ENCODE results near the gene NCK1. TPM values are rescaled to one million over a fixed set of nuclear protein-coding genes. Genes with fewer than 3 reads are reported as not detected.

NCK1 gene
- total and polyA plus RNA-seq, 2 experiments from 2014 or later = 28.4 to 28.7 TPM

DNA sequence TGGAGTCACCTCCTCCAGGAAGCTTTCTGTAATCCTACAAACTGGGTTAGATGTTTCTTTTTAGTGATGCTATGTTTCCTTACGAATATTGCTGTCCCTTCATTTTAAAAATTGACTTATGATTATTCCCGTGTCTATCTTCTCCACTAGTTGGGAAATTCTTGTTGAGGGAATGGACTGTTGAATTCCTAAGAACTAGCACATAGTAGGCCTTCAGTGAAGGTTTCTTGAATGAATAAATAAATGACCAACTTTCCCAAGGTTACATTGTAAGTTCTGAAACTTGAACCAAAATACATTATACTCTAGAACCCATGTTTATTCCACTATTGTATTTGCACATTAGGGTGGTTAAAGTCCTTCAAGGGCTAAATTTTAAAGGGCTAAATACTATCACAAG is 95.0 kb downstream of the NCK1 start:
- Histone ChIP-seq H3K36me3 (ENCODE audit: insufficient read depth) (no peaks in the 10 kb centered on the region), H3K27ac (ENCODE audit: low read depth) (no peak overlapping the region), H3F3A (replicated peaks; ENCODE audit: low read depth) (no peaks in the 10 kb centered on the region), H3K79me2 (replicated peaks; ENCODE audit: insufficient read depth) (no peaks in the 10 kb centered on the region), H3K9me2 (ENCODE audit: insufficient read depth) (no peaks in the 10 kb centered on the region), H3K27me3 (ENCODE audit: insufficient read depth) (no peaks in the 10 kb centered on the region), H2AFZ (no peak overlapping the region), H3K4me2 (no peak overlapping the region), H4K20me1 (replicated peaks; ENCODE audit: insufficient read depth) (no peaks in the 10 kb centered on the region), H3K4me3 (no peak overlapping the region), H3K4me1 (ENCODE audit: insufficient read depth) (0 out of 2 replicates have a peak, but pooled peaks cover 6% of the 10 kb centered on the region)
- no peak for DNase-seq (ENCODE audit: low spot score)
- Mint-ChIP-seq H3K4me3 (no peak overlapping the region), H3K36me3 (ENCODE audit: low read depth) (no peaks in the 10 kb centered on the region), H3K27me3 (ENCODE audit: insufficient read depth, low read depth, poor library complexity) (peaks cover 6% of the 10 kb centered on the region), H3K9me3 (no peaks in the 10 kb centered on the region), H3K27ac (0 out of 2 replicates have a peak overlapping the region, but pooled peaks have one; percentile 79), H3K4me1 (peaks cover 34% of the 10 kb centered on the region)
- TF ChIP-seq, protein P1, sequence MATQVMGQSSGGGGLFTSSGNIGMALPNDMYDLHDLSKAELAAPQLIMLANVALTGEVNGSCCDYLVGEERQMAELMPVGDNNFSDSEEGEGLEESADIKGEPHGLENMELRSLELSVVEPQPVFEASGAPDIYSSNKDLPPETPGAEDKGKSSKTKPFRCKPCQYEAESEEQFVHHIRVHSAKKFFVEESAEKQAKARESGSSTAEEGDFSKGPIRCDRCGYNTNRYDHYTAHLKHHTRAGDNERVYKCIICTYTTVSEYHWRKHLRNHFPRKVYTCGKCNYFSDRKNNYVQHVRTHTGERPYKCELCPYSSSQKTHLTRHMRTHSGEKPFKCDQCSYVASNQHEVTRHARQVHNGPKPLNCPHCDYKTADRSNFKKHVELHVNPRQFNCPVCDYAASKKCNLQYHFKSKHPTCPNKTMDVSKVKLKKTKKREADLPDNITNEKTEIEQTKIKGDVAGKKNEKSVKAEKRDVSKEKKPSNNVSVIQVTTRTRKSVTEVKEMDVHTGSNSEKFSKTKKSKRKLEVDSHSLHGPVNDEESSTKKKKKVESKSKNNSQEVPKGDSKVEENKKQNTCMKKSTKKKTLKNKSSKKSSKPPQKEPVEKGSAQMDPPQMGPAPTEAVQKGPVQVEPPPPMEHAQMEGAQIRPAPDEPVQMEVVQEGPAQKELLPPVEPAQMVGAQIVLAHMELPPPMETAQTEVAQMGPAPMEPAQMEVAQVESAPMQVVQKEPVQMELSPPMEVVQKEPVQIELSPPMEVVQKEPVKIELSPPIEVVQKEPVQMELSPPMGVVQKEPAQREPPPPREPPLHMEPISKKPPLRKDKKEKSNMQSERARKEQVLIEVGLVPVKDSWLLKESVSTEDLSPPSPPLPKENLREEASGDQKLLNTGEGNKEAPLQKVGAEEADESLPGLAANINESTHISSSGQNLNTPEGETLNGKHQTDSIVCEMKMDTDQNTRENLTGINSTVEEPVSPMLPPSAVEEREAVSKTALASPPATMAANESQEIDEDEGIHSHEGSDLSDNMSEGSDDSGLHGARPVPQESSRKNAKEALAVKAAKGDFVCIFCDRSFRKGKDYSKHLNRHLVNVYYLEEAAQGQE (IDR thresholded peaks at IDR 0.05; ENCODE audit: unreplicated experiment) = no peak
- TF ChIP-seq, protein P2, sequence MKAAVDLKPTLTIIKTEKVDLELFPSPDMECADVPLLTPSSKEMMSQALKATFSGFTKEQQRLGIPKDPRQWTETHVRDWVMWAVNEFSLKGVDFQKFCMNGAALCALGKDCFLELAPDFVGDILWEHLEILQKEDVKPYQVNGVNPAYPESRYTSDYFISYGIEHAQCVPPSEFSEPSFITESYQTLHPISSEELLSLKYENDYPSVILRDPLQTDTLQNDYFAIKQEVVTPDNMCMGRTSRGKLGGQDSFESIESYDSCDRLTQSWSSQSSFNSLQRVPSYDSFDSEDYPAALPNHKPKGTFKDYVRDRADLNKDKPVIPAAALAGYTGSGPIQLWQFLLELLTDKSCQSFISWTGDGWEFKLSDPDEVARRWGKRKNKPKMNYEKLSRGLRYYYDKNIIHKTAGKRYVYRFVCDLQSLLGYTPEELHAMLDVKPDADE (IDR thresholded peaks at IDR 0.05) = no peak
- TF ChIP-seq CREB1 (CRISPR knock-in tag; IDR thresholded peaks at IDR 0.05; ENCODE audit: low read depth) (no peak), NANOG (IDR thresholded peaks at IDR 0.05; ENCODE audit: borderline replicate concordance) (no peak)
- ATAC-seq = no peak

DNA sequence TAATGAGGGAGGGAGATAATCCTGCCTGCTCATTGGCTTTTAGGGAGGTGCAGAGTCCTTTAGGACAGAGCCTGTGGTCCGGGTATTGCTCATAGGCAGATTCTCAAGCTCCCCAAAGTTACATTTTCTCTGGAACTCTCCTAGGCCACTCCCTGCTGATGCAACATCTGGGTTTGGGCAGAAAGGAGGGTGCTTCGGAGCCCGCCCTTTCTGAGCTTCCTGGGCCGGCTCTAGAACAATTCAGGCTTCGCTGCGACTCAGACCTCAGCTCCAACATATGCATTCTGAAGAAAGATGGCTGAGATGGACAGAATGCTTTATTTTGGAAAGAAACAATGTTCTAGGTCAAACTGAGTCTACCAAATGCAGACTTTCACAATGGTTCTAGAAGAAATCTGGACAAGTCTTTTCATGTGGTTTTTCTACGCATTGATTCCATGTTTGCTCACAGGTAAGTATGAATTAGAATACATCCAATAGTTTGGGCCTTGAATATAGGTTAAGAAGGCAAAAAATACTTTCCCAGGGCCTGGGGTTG is 95.8 kb downstream of the NCK1 start, which contains the start of gene IL20RB:
Gene IL20RB, plus strand, starts transcription at position 233 of the 538 bp plus-strand sequence. Its CDS starts 131 bp downstream, at position 364.
- Histone ChIP-seq H3K27me3 (ENCODE audit: insufficient read depth) (no peaks in the 10 kb centered on the region), H3K4me2 (no peak within 1 kb of the TSS), H3K9me2 (ENCODE audit: insufficient read depth) (no peaks in the 10 kb centered on the region), H2AFZ (no peak within 1 kb of the TSS), H3K79me2 (replicated peaks; ENCODE audit: insufficient read depth) (no peaks in the 10 kb centered on the region), H3K4me3 (no peak within 1 kb of the TSS), H3K27ac (ENCODE audit: low read depth) (peak within 1 kb of the TSS; percentile 29; the same call in 1 of the 2 replicates), H3K36me3 (ENCODE audit: insufficient read depth) (no peaks in the 10 kb centered on the region), H3F3A (replicated peaks; ENCODE audit: low read depth) (no peaks in the 10 kb centered on the region), H3K4me1 (ENCODE audit: insufficient read depth) (0 out of 2 replicates have a peak, but pooled peaks cover 6% of the 10 kb centered on the region), H4K20me1 (replicated peaks; ENCODE audit: insufficient read depth) (no peaks in the 10 kb centered on the region)
- peak within 1 kb of the TSS; percentile 79 for H3K27ac Mint-ChIP-seq
- H3K4me1 Mint-ChIP-seq = peaks cover 34% of the 10 kb centered on the region
- H3K4me3 Mint-ChIP-seq = no peak within 1 kb of the TSS
- peak; percentile 60 for DNase-seq (ENCODE audit: low spot score)
- peak; percentile 76 for ATAC-seq
- H3K36me3 Mint-ChIP-seq (ENCODE audit: low read depth) = no peaks in the 10 kb centered on the region
- peaks cover 6% of the 10 kb centered on the region for H3K27me3 Mint-ChIP-seq (ENCODE audit: insufficient read depth, low read depth, poor library complexity)
- H3K9me3 Mint-ChIP-seq = no peaks in the 10 kb centered on the region
- TF ChIP-seq EZH2phosphoT487 (IDR thresholded peaks at IDR 0.05; ENCODE audit: unreplicated experiment) (no peak), ZNF331 (CRISPR knock-in tag; IDR thresholded peaks at IDR 0.05; ENCODE audit: low read depth) (no peak), POLR2AphosphoS5 (IDR thresholded peaks at IDR 0.05; ENCODE audit: low read depth) (no peak)
- TF ChIP-seq, protein P2 (IDR thresholded peaks at IDR 0.05) = no peak
- TF ChIP-seq, protein P3, sequence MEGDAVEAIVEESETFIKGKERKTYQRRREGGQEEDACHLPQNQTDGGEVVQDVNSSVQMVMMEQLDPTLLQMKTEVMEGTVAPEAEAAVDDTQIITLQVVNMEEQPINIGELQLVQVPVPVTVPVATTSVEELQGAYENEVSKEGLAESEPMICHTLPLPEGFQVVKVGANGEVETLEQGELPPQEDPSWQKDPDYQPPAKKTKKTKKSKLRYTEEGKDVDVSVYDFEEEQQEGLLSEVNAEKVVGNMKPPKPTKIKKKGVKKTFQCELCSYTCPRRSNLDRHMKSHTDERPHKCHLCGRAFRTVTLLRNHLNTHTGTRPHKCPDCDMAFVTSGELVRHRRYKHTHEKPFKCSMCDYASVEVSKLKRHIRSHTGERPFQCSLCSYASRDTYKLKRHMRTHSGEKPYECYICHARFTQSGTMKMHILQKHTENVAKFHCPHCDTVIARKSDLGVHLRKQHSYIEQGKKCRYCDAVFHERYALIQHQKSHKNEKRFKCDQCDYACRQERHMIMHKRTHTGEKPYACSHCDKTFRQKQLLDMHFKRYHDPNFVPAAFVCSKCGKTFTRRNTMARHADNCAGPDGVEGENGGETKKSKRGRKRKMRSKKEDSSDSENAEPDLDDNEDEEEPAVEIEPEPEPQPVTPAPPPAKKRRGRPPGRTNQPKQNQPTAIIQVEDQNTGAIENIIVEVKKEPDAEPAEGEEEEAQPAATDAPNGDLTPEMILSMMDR (conservative IDR thresholded peaks at IDR 0.05; ENCODE audit: low read depth in 2 of 2) = no peak
